Sigmoid colon (tissue), 7 donors: ENCODE results near the gene UBE4A. TPM values are rescaled to one million over a fixed set of nuclear protein-coding genes. Genes with fewer than 3 reads are reported as not detected.

Experiments used
- DNase-seq: peaks from one replicate; pipeline ENCODE4 v3.0.0-alpha.2; 2019
- H3K27ac ChIP-seq, 4 donors: fragments of 200-600 bp; sonication (generic); one replicate each; pipeline ENCODE4 v1.5.1; 2016 to 2019; ENCODE audit warnings: mild to moderate bottlenecking in 1 of 4
- H3K27me3 ChIP-seq, 3 donors: fragments of 200-600 bp; sonication (generic); one replicate each; pipeline ENCODE4 v1.5.1; 2019; ENCODE audit warnings: mild to moderate bottlenecking in 1 of 3
- H3K36me3 ChIP-seq, 4 donors: fragments of 200-600 bp; sonication (generic); one replicate each; pipeline ENCODE4 v1.5.1; 2016 to 2019
- H3K4me1 ChIP-seq, 4 donors: fragments of 200-600 bp; sonication (generic); one replicate each; pipeline ENCODE4 v1.5.1; 2017 to 2019
- H3K4me3 ChIP-seq, 4 donors: fragments of 200-600 bp; sonication (generic); one replicate each; pipeline ENCODE4 v1.5.1; 2017 to 2019; ENCODE audit warnings: mild to moderate bottlenecking in 2 of 4, moderate library complexity in 1 of 4
- H3K9me3 ChIP-seq, 4 donors: fragments of 200-600 bp in 3 of 4; sonication (generic) in 3 of 4; one replicate each; pipeline versions ENCODE4 v1.5.1 to v1.6.1; 2013 to 2019
- CTCF ChIP-seq, 4 experiments: fragments of 450-650 bp in 3 of 4; fragments of 200-600 bp in 1 of 4; IDR thresholded peaks; one replicate each; pipeline ENCODE4 v1.5.1; 2016 to 2019; ENCODE audit warnings: antibody characterized with exemption in 4 of 4, mild to moderate bottlenecking in 3 of 4, moderate library complexity in 2 of 4
- EP300 ChIP-seq, 4 donors: sonication (generic); formaldehyde crosslinking; IDR thresholded peaks; one replicate each; pipeline ENCODE4 v1.6.1; 2017; ENCODE audit warnings: antibody characterized with exemption in 4 of 4
- POLR2A ChIP-seq, 2 donors: fragments of 450-650 bp; IDR thresholded peaks; one replicate each; pipeline ENCODE4 v1.6.1; 2016; ENCODE audit warnings: antibody characterized with exemption in 2 of 2, mild to moderate bottlenecking in 2 of 2, moderate library complexity in 2 of 2
- POLR2AphosphoS5 ChIP-seq, 4 donors: sonication (generic); formaldehyde crosslinking; IDR thresholded peaks; one replicate each; pipeline ENCODE4 v1.6.1; 2017; ENCODE audit warnings: antibody characterized with exemption in 4 of 4
- WGBS, 2 donors: extraction: QIAGEN DNeasy Blood & Tissue Kit; methylation state at CpG; one replicate each; pipeline ENCODE4 v1.1.7; 2013; 5-methylcytosine and 5-hydroxymethylcytosine counted together
- intact Hi-C: fragments of 100-400 bp; cut with DNase I; formaldehyde crosslinking; loops from one replicate; pipeline ENCODE4 v1.15.1; 2023
- polyA plus RNA-seq, 3 donors: library from polyadenylated mRNA; stranded (reverse); fragments of 200-250 nt; gene quantifications; one replicate each; pipeline ENCODE4 v1.2.3, GENCODE V29; 2013
- total RNA-seq, 4 donors: library from RNA; depleted of rRNA; stranded (reverse); fragments of >200 nt; gene quantifications; one replicate each; pipeline ENCODE4 v1.1.0, GENCODE V29; 2016
- donor health status: healthy with polysubstance abuse.
- donor health status: Bipolar disorder and iron deficiency.
- donor health status: healthy.

Gene UBE4A
- total and polyA plus RNA-seq, 7 donors: 2.1 to 37.4 (median 33.8) TPM

GRCh38 chr11:118318581-118319336 lies 40.6 kb upstream of the UBE4A start:
- no peak for TF ChIP-seq EP300 (IDR thresholded peaks at IDR 0.05)
- no peak for TF ChIP-seq POLR2AphosphoS5 (IDR thresholded peaks at IDR 0.05)
- no peak for TF ChIP-seq POLR2A (IDR thresholded peaks at IDR 0.05)
- no peak for TF ChIP-seq CTCF (IDR thresholded peaks at IDR 0.05)
- DNase-seq: no peak
- intact Hi-C loops: no loop called here
- no peak overlapping the region for H3K27ac ChIP-seq
- peaks cover 0 to 41% (median 13%) of the 10 kb centered on the region in 3 donors for H3K27me3 ChIP-seq
- H3K36me3 ChIP-seq: no peaks in the 10 kb centered on the region
- peaks cover 0 to 17% (median 4%) of the 10 kb centered on the region in 4 donors for H3K4me1 ChIP-seq
- 83 to 91% methylated on average over 11 of the region's 11 CpGs for WGBS, 2 donors
- H3K9me3 ChIP-seq: no peaks in the 10 kb centered on the region
- H3K4me3 ChIP-seq: no peak overlapping the region

- peaks cover 0 to 35% (median 7%) of the 10 kb centered on the region in 3 donors for H3K27me3 ChIP-seq
- H3K27ac ChIP-seq: no peak overlapping the region
- no peak overlapping the region for H3K4me3 ChIP-seq
- intact Hi-C loops: no loop called here
- WGBS, 2 donors: 29 to 39% methylated on average over 1 of the region's 1 CpG
- no peaks in the 10 kb centered on the region for H3K36me3 ChIP-seq
- no peaks in the 10 kb centered on the region for H3K9me3 ChIP-seq
- no peak for DNase-seq
- H3K4me1 ChIP-seq: peaks cover 0 to 17% (median 4%) of the 10 kb centered on the region in 4 donors
- no peak for TF ChIP-seq POLR2A (IDR thresholded peaks at IDR 0.05)
- TF ChIP-seq CTCF (IDR thresholded peaks at IDR 0.05): no peak
- no peak for TF ChIP-seq POLR2AphosphoS5 (IDR thresholded peaks at IDR 0.05)
- TF ChIP-seq EP300 (IDR thresholded peaks at IDR 0.05): no peak
Observed at GRCh38 chr11:118319337-118319707, 40.1 kb upstream of the UBE4A start.

- peaks cover 0 to 12% (median 4%) of the 10 kb centered on the region in 4 donors for H3K4me1 ChIP-seq
- 89 to 91% methylated on average over 3 of the region's 3 CpGs for WGBS, 2 donors
- H3K4me3 ChIP-seq: no peak overlapping the region
- no peak overlapping the region for H3K27ac ChIP-seq
- H3K27me3 ChIP-seq: peaks cover 0 to 23% (median 5%) of the 10 kb centered on the region in 3 donors
- no peaks in the 10 kb centered on the region for H3K36me3 ChIP-seq
- TF ChIP-seq POLR2A (IDR thresholded peaks at IDR 0.05): no peak
- no peak for TF ChIP-seq CTCF (IDR thresholded peaks at IDR 0.05)
- no peak for TF ChIP-seq EP300 (IDR thresholded peaks at IDR 0.05)
- TF ChIP-seq POLR2AphosphoS5 (IDR thresholded peaks at IDR 0.05): no peak
- H3K9me3 ChIP-seq: no peaks in the 10 kb centered on the region
- intact Hi-C loops: no loop called here
- no peak for DNase-seq
Observed at GRCh38 chr11:118320515-118320914, 38.9 kb upstream of the UBE4A start.

GRCh38 chr11:118321386-118322082 lies 37.9 kb upstream of the UBE4A start:
- peaks cover 0 to 13% (median 0%) of the 10 kb centered on the region in 3 donors for H3K27me3 ChIP-seq
- intact Hi-C loops: no loop called here
- no peak overlapping the region for H3K4me3 ChIP-seq
- DNase-seq: no peak
- H3K9me3 ChIP-seq: no peaks in the 10 kb centered on the region
- H3K4me1 ChIP-seq: peaks cover 0 to 4% (median 2%) of the 10 kb centered on the region in 4 donors
- no peak overlapping the region for H3K27ac ChIP-seq
- H3K36me3 ChIP-seq: no peaks in the 10 kb centered on the region
- 12 to 56% methylated on average over 5 of the region's 5 CpGs for WGBS, 2 donors
- TF ChIP-seq CTCF (IDR thresholded peaks at IDR 0.05): no peak
- no peak for TF ChIP-seq POLR2AphosphoS5 (IDR thresholded peaks at IDR 0.05)
- TF ChIP-seq EP300 (IDR thresholded peaks at IDR 0.05): no peak
- no peak for TF ChIP-seq POLR2A (IDR thresholded peaks at IDR 0.05)
